Measurements from ENCODE around the gene ST3GAL3.

DNA sequence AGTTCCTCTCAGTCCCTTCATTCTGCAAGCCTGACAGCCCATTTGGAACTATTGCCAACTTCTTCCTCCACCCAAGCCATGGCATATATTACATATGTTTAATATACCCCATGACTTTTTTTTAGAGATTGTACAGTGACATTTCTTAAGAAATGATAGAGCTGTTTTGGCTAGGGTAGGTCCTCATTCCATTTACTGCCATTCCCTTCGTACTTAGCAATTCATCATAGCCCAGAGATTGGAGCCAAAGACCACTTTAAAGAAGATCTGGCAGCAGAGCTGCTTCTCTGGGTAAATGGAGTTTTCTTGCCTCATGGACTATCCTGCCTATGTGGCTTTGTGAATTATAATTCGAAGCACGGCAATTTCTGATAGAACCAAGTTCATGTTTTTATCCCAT is 93.4 kb downstream of the ST3GAL3 start:
- TF ChIP-seq, protein P1, sequence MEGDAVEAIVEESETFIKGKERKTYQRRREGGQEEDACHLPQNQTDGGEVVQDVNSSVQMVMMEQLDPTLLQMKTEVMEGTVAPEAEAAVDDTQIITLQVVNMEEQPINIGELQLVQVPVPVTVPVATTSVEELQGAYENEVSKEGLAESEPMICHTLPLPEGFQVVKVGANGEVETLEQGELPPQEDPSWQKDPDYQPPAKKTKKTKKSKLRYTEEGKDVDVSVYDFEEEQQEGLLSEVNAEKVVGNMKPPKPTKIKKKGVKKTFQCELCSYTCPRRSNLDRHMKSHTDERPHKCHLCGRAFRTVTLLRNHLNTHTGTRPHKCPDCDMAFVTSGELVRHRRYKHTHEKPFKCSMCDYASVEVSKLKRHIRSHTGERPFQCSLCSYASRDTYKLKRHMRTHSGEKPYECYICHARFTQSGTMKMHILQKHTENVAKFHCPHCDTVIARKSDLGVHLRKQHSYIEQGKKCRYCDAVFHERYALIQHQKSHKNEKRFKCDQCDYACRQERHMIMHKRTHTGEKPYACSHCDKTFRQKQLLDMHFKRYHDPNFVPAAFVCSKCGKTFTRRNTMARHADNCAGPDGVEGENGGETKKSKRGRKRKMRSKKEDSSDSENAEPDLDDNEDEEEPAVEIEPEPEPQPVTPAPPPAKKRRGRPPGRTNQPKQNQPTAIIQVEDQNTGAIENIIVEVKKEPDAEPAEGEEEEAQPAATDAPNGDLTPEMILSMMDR (IDR thresholded peaks at IDR 0.05) = no peak
- TF ChIP-seq POLR2AphosphoS5 (IDR thresholded peaks at IDR 0.05) = no peak
